HFFc6 (cell line): ENCODE results near the gene ZNF469. TPM values are rescaled to one million over a fixed set of nuclear protein-coding genes. Genes with fewer than 3 reads are reported as not detected.

Experiments
- DNase-seq: peaks from one replicate; pipeline ENCODE4 v3.0.0-alpha.2; 2018
- H3K27ac Mint-ChIP-seq: 2 replicates; pipeline ENCODE4 v1.8.0; 2020; ENCODE audit warnings: mild to moderate bottlenecking, mixed read lengths
- H3K27me3 Mint-ChIP-seq: 2 replicates; pipeline ENCODE4 v1.8.0; 2021; ENCODE audit warnings: mild to moderate bottlenecking, moderate library complexity, mixed read lengths; ENCODE audit not compliant: insufficient read depth
- H3K36me3 Mint-ChIP-seq: 2 replicates; pipeline ENCODE4 v1.8.0; 2021; ENCODE audit warnings: low read depth, mixed read lengths
- H3K4me1 Mint-ChIP-seq: 2 replicates; pipeline ENCODE4 v1.8.0; 2020; ENCODE audit warnings: low read depth, mixed read lengths
- H3K4me3 Mint-ChIP-seq: 2 replicates; pipeline ENCODE4 v1.8.0; 2020; ENCODE audit warnings: mild to moderate bottlenecking, moderate library complexity, mixed read lengths
- H3K9me3 Mint-ChIP-seq: 2 replicates; pipeline ENCODE4 v1.8.0; 2020; ENCODE audit warnings: mild to moderate bottlenecking, mixed read lengths
- CTCF ChIP-seq: fragments of 200-600 bp; sonication (generic); IDR thresholded peaks from 2 replicates; pipeline ENCODE4 v1.5.0; 2021; ENCODE audit warnings: antibody characterized with exemption, mild to moderate bottlenecking
- total RNA-seq, 6 experiments: library from RNA; stranded (reverse); fragmentation: NEBNext Ultra II Directional; extraction: Animal tissue kit (Norgen Biotek cat#: 25700); gene quantifications; 2 replicates in 1 of 6; 3 replicates in 5 of 6; pipeline ENCODE4 v1.2.3, GENCODE V29; 2021

Gene ZNF469
- total RNA-seq, 6 experiments from 2014 or later, result 9.4 to 17.5 (median 10.1) TPM

GRCh38 chr16:88398874-88399178, 16.1 kb downstream of the ZNF469 start:
- Mint-ChIP-seq H3K4me1 (no peaks in the 10 kb centered on the region; the same call in 1 of the 2 replicates), H3K36me3 (peaks cover 27% of the 10 kb centered on the region), H3K27me3 (peaks cover 6% of the 10 kb centered on the region), H3K9me3 (peaks cover 9% of the 10 kb centered on the region; the same call in 1 of the 2 replicates), H3K4me3 (no peak overlapping the region), H3K27ac (no peak overlapping the region)
- no peak for DNase-seq
- TF ChIP-seq CTCF, result no peak

- Mint-ChIP-seq H3K4me1 (peaks cover 12% of the 10 kb centered on the region), H3K36me3 (peaks cover 21% of the 10 kb centered on the region), H3K9me3 (peaks cover 9% of the 10 kb centered on the region; the same call in 1 of the 2 replicates), H3K4me3 (no peak overlapping the region), H3K27me3 (peaks cover 10% of the 10 kb centered on the region), H3K27ac (no peak overlapping the region)
- TF ChIP-seq CTCF, result no peak
- no peak for DNase-seq
Measured at GRCh38 chr16:88400186-88400585, 17.4 kb downstream of the ZNF469 start.

- Mint-ChIP-seq H3K4me1 (peaks cover 19% of the 10 kb centered on the region), H3K9me3 (peaks cover 9% of the 10 kb centered on the region; the same call in 1 of the 2 replicates), H3K27ac (no peak overlapping the region), H3K4me3 (no peak overlapping the region), H3K27me3 (peaks cover 10% of the 10 kb centered on the region), H3K36me3 (peaks cover 21% of the 10 kb centered on the region)
- TF ChIP-seq CTCF, result no peak
- DNase-seq, result no peak
Measured at GRCh38 chr16:88401604-88402246, 19.0 kb downstream of the ZNF469 start.

- H3K36me3 Mint-ChIP-seq, result peaks cover 15% of the 10 kb centered on the region
- peaks cover 19% of the 10 kb centered on the region for H3K4me1 Mint-ChIP-seq
- H3K4me3 Mint-ChIP-seq, result no peak overlapping the region
- H3K9me3 Mint-ChIP-seq, result peaks cover 5% of the 10 kb centered on the region; the same call in 1 of the 2 replicates
- no peak for DNase-seq
- H3K27ac Mint-ChIP-seq, result no peak overlapping the region
- no peak for TF ChIP-seq CTCF
- H3K27me3 Mint-ChIP-seq, result peaks cover 10% of the 10 kb centered on the region
Measured at GRCh38 chr16:88402551-88403240, 19.9 kb downstream of the ZNF469 start.

- no peak for DNase-seq
- Mint-ChIP-seq H3K27ac (no peak overlapping the region), H3K4me1 (peaks cover 19% of the 10 kb centered on the region), H3K36me3 (peaks cover 2% of the 10 kb centered on the region; the same call in 1 of the 2 replicates), H3K27me3 (peaks cover 7% of the 10 kb centered on the region), H3K9me3 (no peaks in the 10 kb centered on the region), H3K4me3 (no peak overlapping the region)
- no peak for TF ChIP-seq CTCF
Measured at GRCh38 chr16:88403794-88404581, 21.2 kb downstream of the ZNF469 start.
